ENCODE results near the gene BMP6.

BMP6 gene

GRCh38 chr6:7910298-7910653 is 184.4 kb downstream of the BMP6 start:
- DNase-seq = no peak

GRCh38 chr6:7910654-7911344 is 184.9 kb downstream of the BMP6 start, which contains the start of gene TXNDC5:
Gene TXNDC5 (minus strand): TSS chr6:7910788. CDS start chr6:7910776, 12 bp downstream.
- DNase-seq = peak; percentile 47 to 58

GRCh38 chr6:7911345-7911725 is 185.4 kb downstream of the BMP6 start:
- no peak for DNase-seq

GRCh38 chr6:7912024-7912423 is 186.1 kb downstream of the BMP6 start:
- DNase-seq = no peak

GRCh38 chr6:7912736-7913517 is 187.0 kb downstream of the BMP6 start:
- no peak for DNase-seq

- no peak for DNase-seq
These were observed 188.4 kb downstream of the BMP6 start for GRCh38 chr6:7914311-7914710.

GRCh38 chr6:7914991-7915789 is 189.3 kb downstream of the BMP6 start:
- no peak for DNase-seq

GRCh38 chr6:7916959-7917358 is 191.1 kb downstream of the BMP6 start:
- DNase-seq = no peak

GRCh38 chr6:7917729-7918128 is 191.8 kb downstream of the BMP6 start:
- DNase-seq = no peak

- no peak for DNase-seq
These were observed 192.5 kb downstream of the BMP6 start for GRCh38 chr6:7918403-7918802.

- peak; percentile 25 to 37 for DNase-seq
These were observed 194.0 kb downstream of the BMP6 start for GRCh38 chr6:7919871-7920270.

- no peak for DNase-seq
These were observed 194.5 kb downstream of the BMP6 start for GRCh38 chr6:7920425-7920824.

- no peak for DNase-seq
These were observed 195.1 kb downstream of the BMP6 start for GRCh38 chr6:7921046-7921445.

GRCh38 chr6:7921632-7922092 is 195.8 kb downstream of the BMP6 start:
- no peak for DNase-seq

- DNase-seq = no peak
These were observed 196.7 kb downstream of the BMP6 start for GRCh38 chr6:7922596-7922995.

- DNase-seq = no peak
These were observed 199.0 kb downstream of the BMP6 start for GRCh38 chr6:7924867-7925266.

Measured in activated CD4-positive, alpha-beta T cell treated with anti-CD3 and anti-CD28 coated beads, Interleukin-2, amount 50 U/mL, for 4 hours (primary cell).